Prostate gland (tissue), 2 donors: Measurements from ENCODE around the gene SLC35A1.

Experiments used
- POLR2A ChIP-seq: fragments of 450-650 bp; IDR thresholded peaks from one replicate; pipeline ENCODE4 v1.6.1; 2016; ENCODE audit warnings: antibody characterized with exemption, mild to moderate bottlenecking
- POLR2AphosphoS5 ChIP-seq: sonication (generic); formaldehyde crosslinking; IDR thresholded peaks from one replicate; pipeline ENCODE4 v1.6.1; 2017; ENCODE audit warnings: antibody characterized with exemption
- TF ChIP-seq, protein P1 (sequence below), 4 experiments: fragments of 200-600 bp in 2 of 4; fragments of 450-650 bp in 2 of 4; sonication (generic) in 2 of 4; IDR thresholded peaks; 1 replicate in 3 of 4; 2 replicates in 1 of 4; pipeline ENCODE4 v1.5.1; 2016 to 2019; ENCODE audit warnings: antibody characterized with exemption in 4 of 4, mild to moderate bottlenecking in 2 of 4, moderate library complexity in 2 of 4

DNA sequence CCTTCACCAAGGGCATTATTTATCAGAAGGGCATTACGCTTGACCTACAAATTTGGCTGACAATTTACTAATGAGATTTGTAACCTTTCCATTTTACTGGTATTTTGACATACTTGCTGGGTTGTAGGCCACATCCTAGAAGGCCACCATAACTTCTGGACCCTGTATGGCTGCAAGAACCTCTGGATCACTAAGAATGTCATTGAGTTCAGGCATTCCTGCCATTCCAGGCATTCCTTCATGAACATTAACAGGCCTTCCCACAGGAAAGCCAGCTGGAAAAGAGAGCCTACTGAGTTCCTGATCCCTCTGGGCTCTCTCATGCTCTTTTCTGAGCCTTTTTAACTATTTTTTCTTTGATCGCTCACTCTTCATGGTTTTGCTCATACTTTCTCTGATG is 28.4 kb upstream of the SLC35A1 start:
- TF ChIP-seq, protein P1, sequence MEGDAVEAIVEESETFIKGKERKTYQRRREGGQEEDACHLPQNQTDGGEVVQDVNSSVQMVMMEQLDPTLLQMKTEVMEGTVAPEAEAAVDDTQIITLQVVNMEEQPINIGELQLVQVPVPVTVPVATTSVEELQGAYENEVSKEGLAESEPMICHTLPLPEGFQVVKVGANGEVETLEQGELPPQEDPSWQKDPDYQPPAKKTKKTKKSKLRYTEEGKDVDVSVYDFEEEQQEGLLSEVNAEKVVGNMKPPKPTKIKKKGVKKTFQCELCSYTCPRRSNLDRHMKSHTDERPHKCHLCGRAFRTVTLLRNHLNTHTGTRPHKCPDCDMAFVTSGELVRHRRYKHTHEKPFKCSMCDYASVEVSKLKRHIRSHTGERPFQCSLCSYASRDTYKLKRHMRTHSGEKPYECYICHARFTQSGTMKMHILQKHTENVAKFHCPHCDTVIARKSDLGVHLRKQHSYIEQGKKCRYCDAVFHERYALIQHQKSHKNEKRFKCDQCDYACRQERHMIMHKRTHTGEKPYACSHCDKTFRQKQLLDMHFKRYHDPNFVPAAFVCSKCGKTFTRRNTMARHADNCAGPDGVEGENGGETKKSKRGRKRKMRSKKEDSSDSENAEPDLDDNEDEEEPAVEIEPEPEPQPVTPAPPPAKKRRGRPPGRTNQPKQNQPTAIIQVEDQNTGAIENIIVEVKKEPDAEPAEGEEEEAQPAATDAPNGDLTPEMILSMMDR (IDR thresholded peaks at IDR 0.05): no peak
- TF ChIP-seq POLR2A (no peak), POLR2AphosphoS5 (no peak)
